H1 (cell line): ENCODE measurements around the gene ACYP1. TPM values are rescaled to one million over a fixed set of nuclear protein-coding genes. Genes with fewer than 3 reads are reported as not detected.

Experiments
- CTCF ChIA-PET: fragments of 300-600 bp; sonication (Branson Sonifier 250); formaldehyde crosslinking; loops from one replicate; lab custom pipeline; 2021; ENCODE audit not compliant: partially characterized antibody; lab: Charles Lee
- POLR2A ChIA-PET: fragments of 300-600 bp; sonication (Branson Sonifier 250); formaldehyde crosslinking; loops from one replicate; lab custom pipeline; 2021; ENCODE audit warnings: inconsistent platforms; ENCODE audit not compliant: partially characterized antibody; lab: Charles Lee
- DNase-seq, 2 experiments: peaks; one replicate each; pipeline versions ENCODE4 v3.0.0 to v3.0.0-alpha.2; 2010 to 2022; ENCODE audit warnings: low spot score in 2 of 2, low read depth in 1 of 2, mixed read lengths in 1 of 2
- FAIRE-seq: peaks from 2 replicates; lab custom pipeline; 2011; peaks lifted over from hg19 to GRCh38; lab: Jason Lieb, UNC
- H2AFZ ChIP-seq: 2 replicates; pipeline ENCODE4 v1.8.1; 2012; ENCODE audit warnings: low read length, inconsistent platforms
- H2AK5ac ChIP-seq: 2 replicates; pipeline ENCODE4 v1.6.1; 2013; ENCODE audit warnings: low read depth, low read length
- H2BK120ac ChIP-seq: replicated peaks from 2 replicates; pipeline ENCODE3; 2013; ENCODE audit warnings: low read depth, low read length, inconsistent platforms
- H2BK12ac ChIP-seq: 2 replicates; pipeline ENCODE4 v1.6.1; 2013; ENCODE audit warnings: low read depth, low read length
- H2BK15ac ChIP-seq: 2 replicates; pipeline ENCODE4 v1.6.1; 2013; ENCODE audit warnings: low read length
- H2BK20ac ChIP-seq: 2 replicates; pipeline ENCODE4 v1.6.1; 2013; ENCODE audit warnings: low read length
- H2BK5ac ChIP-seq: 2 replicates; pipeline ENCODE4 v1.6.1; 2013; ENCODE audit warnings: low read depth, low read length
- H3K14ac ChIP-seq: 2 replicates; pipeline ENCODE4 v1.6.1; 2013; ENCODE audit warnings: inconsistent platforms; ENCODE audit not compliant: insufficient read length
- H3K18ac ChIP-seq: 2 replicates; pipeline ENCODE4 v1.6.1; 2013; ENCODE audit warnings: low read length; ENCODE audit errors: extremely low read depth
- H3K23ac ChIP-seq: 2 replicates; pipeline ENCODE4 v1.6.1; 2013; ENCODE audit warnings: inconsistent platforms; ENCODE audit not compliant: insufficient read length
- H3K23me2 ChIP-seq: 2 replicates; pipeline ENCODE4 v1.6.1; 2013; ENCODE audit warnings: low read depth, low read length
- H3K27ac ChIP-seq: 2 replicates; pipeline ENCODE4 v1.6.1; 2011; ENCODE audit warnings: low read depth, low read length, inconsistent platforms
- H3K27me3 ChIP-seq, 4 experiments: replicated peaks in 1 of 4; 1 replicate in 1 of 4; 2 replicates in 3 of 4; pipeline versions ENCODE4 v1.6.1 to v1.8.1; 2011 to 2013; ENCODE audit warnings: low read length in 3 of 4, mild to moderate bottlenecking in 3 of 4, inconsistent platforms in 2 of 4, mixed read lengths in 2 of 4, moderate library complexity in 1 of 4; ENCODE audit not compliant: control insufficient read depth in 3 of 4, insufficient read depth in 3 of 4; ENCODE audit errors: extremely low read depth in 1 of 4
- H3K36me3 ChIP-seq, 4 experiments: 2 replicates each; pipeline versions ENCODE4 v1.6.1 to v1.8.1; 2011 to 2013; ENCODE audit warnings: mild to moderate bottlenecking in 4 of 4, low read length in 3 of 4, moderate library complexity in 2 of 4, control low read depth in 1 of 4, inconsistent platforms in 1 of 4; ENCODE audit not compliant: insufficient read depth in 4 of 4, control insufficient read depth in 2 of 4
- H3K4ac ChIP-seq: replicated peaks from 2 replicates; pipeline ENCODE3; 2013; ENCODE audit warnings: low read length, low read depth, mixed read lengths, inconsistent platforms; ENCODE audit not compliant: insufficient read length
- H3K4me1 ChIP-seq, 4 experiments: replicated peaks in 1 of 4; 1 replicate in 1 of 4; 2 replicates in 3 of 4; pipeline versions ENCODE4 v1.6.1 to v1.8.1; 2011 to 2013; ENCODE audit warnings: low read length in 3 of 4, inconsistent platforms in 2 of 4, mixed read lengths in 1 of 4; ENCODE audit not compliant: insufficient read depth in 4 of 4, control insufficient read depth in 3 of 4
- H3K4me2 ChIP-seq, 2 experiments: 2 replicates each; pipeline versions ENCODE4 v1.6.1 to v1.8.1; 2011 to 2013; ENCODE audit warnings: low read depth in 2 of 2, low read length in 2 of 2, control low read depth in 1 of 2, inconsistent platforms in 1 of 2, mild to moderate bottlenecking in 1 of 2; ENCODE audit not compliant: insufficient read depth in 1 of 2
- H3K4me3 ChIP-seq, 4 experiments: fragments of 200-600, 300-600 bp in 1 of 4; sonication (generic), shearing (Covaris generic), sonication (Bioruptor Twin) in 1 of 4; 2 replicates each; pipeline versions ENCODE4 v1.5.1 to v1.8.1; 2011 to 2016; ENCODE audit warnings: low read length in 4 of 4, low read depth in 3 of 4, control low read depth in 2 of 4, inconsistent platforms in 2 of 4, mild to moderate bottlenecking in 2 of 4, mixed read lengths in 1 of 4, moderate library complexity in 1 of 4; ENCODE audit not compliant: insufficient read depth in 2 of 4; ENCODE audit errors: extremely low read depth in 1 of 4
- H3K56ac ChIP-seq: replicated peaks from 2 replicates; pipeline ENCODE3; 2013; ENCODE audit warnings: low read depth, mild to moderate bottlenecking, mixed read lengths, low read length, inconsistent platforms; ENCODE audit not compliant: insufficient read length
- H3K79me1 ChIP-seq: 2 replicates; pipeline ENCODE4 v1.6.1; 2013; ENCODE audit warnings: low read depth, low read length, control low read depth
- H3K79me2 ChIP-seq, 2 experiments: 2 replicates each; pipeline versions ENCODE4 v1.6.1 to v1.8.1; 2012 to 2013; ENCODE audit warnings: low read length in 2 of 2, mild to moderate bottlenecking in 2 of 2, inconsistent platforms in 1 of 2; ENCODE audit not compliant: insufficient read depth in 2 of 2, control insufficient read depth in 1 of 2
- H3K9ac ChIP-seq, 4 experiments: replicated peaks in 1 of 4; 1 replicate in 1 of 4; 2 replicates in 3 of 4; pipeline versions ENCODE4 v1.6.1 to v1.8.1; 2011 to 2013; ENCODE audit warnings: low read depth in 3 of 4, low read length in 3 of 4, control low read depth in 2 of 4, mild to moderate bottlenecking in 2 of 4, moderate library complexity in 2 of 4, inconsistent platforms in 1 of 4; ENCODE audit errors: extremely low read depth in 1 of 4
- H3K9me3 ChIP-seq, 2 experiments: 2 replicates each; pipeline versions ENCODE4 v1.6.1 to v1.8.1; 2012 to 2013; ENCODE audit warnings: mild to moderate bottlenecking in 2 of 2, moderate library complexity in 2 of 2, control low read depth in 1 of 2, inconsistent platforms in 1 of 2, low read depth in 1 of 2, low read length in 1 of 2, mixed read lengths in 1 of 2; ENCODE audit not compliant: insufficient read depth in 2 of 2
- H4K20me1 ChIP-seq, 2 experiments: replicated peaks in 1 of 2; 2 replicates each; pipeline versions ENCODE3 to v1.8.1; 2011 to 2013; ENCODE audit warnings: inconsistent platforms in 2 of 2, low read length in 2 of 2, mild to moderate bottlenecking in 1 of 2; ENCODE audit not compliant: insufficient read depth in 2 of 2, control insufficient read depth in 1 of 2
- H4K5ac ChIP-seq: 2 replicates; pipeline ENCODE4 v1.6.1; 2013; ENCODE audit warnings: low read length, low read depth, mixed read lengths, inconsistent platforms; ENCODE audit not compliant: insufficient read length
- H4K8ac ChIP-seq: 2 replicates; pipeline ENCODE4 v1.8.0; 2013; ENCODE audit warnings: mild to moderate bottlenecking, moderate library complexity, low read length, inconsistent platforms; ENCODE audit not compliant: insufficient read depth; ENCODE audit errors: extremely low read depth
- H4K91ac ChIP-seq: replicated peaks from 2 replicates; pipeline ENCODE3; 2013; ENCODE audit warnings: low read length, mixed read lengths, inconsistent platforms; ENCODE audit not compliant: insufficient read length
- FOSL1 ChIP-seq: IDR thresholded peaks from 2 replicates; pipeline ENCODE4 v1.6.1; 2011; ENCODE audit warnings: mild to moderate bottlenecking, low read depth, low read length, moderate library complexity; ENCODE audit not compliant: insufficient read depth
- GABPA ChIP-seq: IDR thresholded peaks from 2 replicates; pipeline ENCODE4 v1.6.1; 2011; ENCODE audit warnings: mild to moderate bottlenecking, low read length, moderate library complexity, borderline replicate concordance; ENCODE audit not compliant: insufficient read depth
- WGBS, 2 experiments: shearing (Covaris generic) in 1 of 2; methylation state at CpG; one replicate each; pipeline versions ENCODE4 v1.1.6 to v1.1.7; 2013 to 2015; ENCODE audit warnings: low lambda C conversion rate in 2 of 2, mixed read lengths in 2 of 2, inconsistent platforms in 1 of 2, low coverage in 1 of 2, missing lambda C conversion rate in 1 of 2; ENCODE audit not compliant: insufficient replicate concordance in 2 of 2, insufficient coverage in 1 of 2, insufficient read length in 1 of 2; ENCODE audit errors: extremely low coverage in 1 of 2, missing lambda C conversion rate in 1 of 2; 5-methylcytosine and 5-hydroxymethylcytosine counted together
- polyA plus RNA-seq, 7 experiments: library from polyadenylated mRNA; depleted of rRNA in 3 of 7; stranded (reverse) in 5 of 7; unstranded in 2 of 7; fragments of >200 nt in 5 of 7; fragments of 200-250 nt in 2 of 7; gene quantifications; 1 replicate in 5 of 7; 2 replicates in 1 of 7; 4 replicates in 1 of 7; pipeline versions ENCODE4 v1.2.1 to v1.2.3, GENCODE V29; 2011 to 2013; ENCODE audit warnings: missing spikeins in 2 of 7, mixed read lengths in 2 of 7
- total RNA-seq: library from RNA; stranded (reverse); fragmentation: NEBNext Ultra II Directional; extraction: Animal tissue kit (Norgen Biotek cat#: 25700); gene quantifications from 2 replicates; pipeline ENCODE4 v1.2.1, GENCODE V29; 2021

The ACYP1 gene
- total and polyA plus RNA-seq, 2 of the 8 experiments (the other 6 are each of a cell fraction or from before 2014, with no cell fraction given), result 22.3 to 24.8 TPM

DNA sequence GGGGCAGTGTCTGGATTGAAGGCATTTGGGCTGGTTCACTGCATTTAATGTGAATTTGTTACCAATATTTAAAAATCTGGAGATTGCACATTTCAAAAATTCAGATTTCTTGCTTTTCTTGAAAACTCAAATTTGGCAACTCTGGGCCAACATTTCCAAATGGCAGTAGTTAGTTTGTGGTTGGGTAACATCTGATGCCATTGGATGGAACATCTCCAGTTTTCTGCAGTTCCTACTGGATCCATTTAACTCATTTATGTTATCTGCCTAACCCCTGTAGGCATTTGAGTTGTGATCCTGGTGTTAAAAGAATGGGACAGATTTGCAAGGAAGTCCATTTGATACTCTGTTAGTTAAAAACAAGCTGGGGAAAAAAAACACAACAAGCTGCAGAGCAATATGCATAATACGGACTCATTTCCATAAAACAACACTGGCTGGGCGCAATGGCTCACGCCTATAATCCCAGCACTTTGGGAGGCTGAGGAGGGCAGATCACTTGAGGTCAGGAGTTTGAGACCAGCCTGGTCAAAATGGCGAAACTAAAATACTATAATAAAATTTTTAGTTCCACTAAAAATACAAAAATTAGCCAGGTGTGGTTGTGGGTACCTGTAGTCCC is 53.2 kb downstream of the ACYP1 start:
- Histone ChIP-seq H2BK15ac (no peak overlapping the region), H3K4me2 (no peak overlapping the region), H3K23ac (no peak overlapping the region), H3K4me1 (no peaks in the 10 kb centered on the region), H4K20me1 (peaks cover 0 to 2% of the 10 kb centered on the region in 2 experiments), H3K14ac (no peak overlapping the region), H4K5ac (no peak overlapping the region), H3K36me3 (peaks cover 3 to 53% (median 33%) of the 10 kb centered on the region in 4 experiments; a peak in 7 of 8 replicates), H3K9ac (no peak overlapping the region), H3K4ac (no peak overlapping the region), H2BK5ac (no peak overlapping the region), H2AK5ac (no peak overlapping the region), H3K18ac (no peak overlapping the region), H3K23me2 (no peaks in the 10 kb centered on the region), H3K4me3 (no peak overlapping the region), H2BK120ac (no peak overlapping the region), H2BK12ac (no peak overlapping the region), H4K8ac (no peak overlapping the region), H3K79me1 (no peaks in the 10 kb centered on the region), H2BK20ac (no peak overlapping the region), H3K27me3 (no peaks in the 10 kb centered on the region), H3K56ac (no peak overlapping the region), H3K9me3 (no peaks in the 10 kb centered on the region), H3K79me2 (no peaks in the 10 kb centered on the region), H3K27ac (no peak overlapping the region), H2AFZ (no peak overlapping the region), H4K91ac (no peak overlapping the region)
- FAIRE-seq (no peak), DNase-seq (no peak)
- CTCF ChIA-PET, result interaction anchor here (1.1 to 1.4 kb wide), 4 partner anchors 14 to 64 kb away, joined by 3 to 4 read pairs (median 4); no protein-coding TSS in a partner anchor
- POLR2A ChIA-PET, result interaction anchor here (0.9 to 4.6 kb wide), 6 partner anchors 8 to 41 kb away, joined by 3 to 19 read pairs (median 3); no protein-coding TSS in a partner anchor
- TF ChIP-seq GABPA, result no peak
- TF ChIP-seq FOSL1, result no peak
- WGBS, 2 experiments, result 86% methylated on average over 4 of the region's 4 CpGs; no CpG with 5 or more reads in 1 of the 2 experiments
